Pancreas (tissue), 10 donors: ENCODE measurements around the gene POU2AF1. TPM values are rescaled to one million over a fixed set of nuclear protein-coding genes. Genes with fewer than 3 reads are reported as not detected.

ENCODE experiments used
- ATAC-seq, 4 donors: fragments of 200-7000 bp; cut with Tn5 transposase; one replicate each; pipeline versions ENCODE4 v1.8.0 to v1.9.1; 2020; ENCODE audit warnings: mild to moderate bottlenecking in 4 of 4, moderate library complexity in 4 of 4
- DNase-seq, 6 donors: peaks; one replicate each; pipeline ENCODE4 v3.0.0-alpha.2; 2020
- FAIRE-seq: peaks from 2 replicates; lab custom pipeline; 2012; peaks lifted over from hg19 to GRCh38; lab: Jason Lieb, UNC
- H3K27ac ChIP-seq, 4 donors: fragments of 200-600 bp; sonication (generic); 1 replicate in 3 of 4; 2 replicates in 1 of 4; pipeline versions ENCODE4 v1.5.0 to v1.8.0; 2020
- H3K27me3 ChIP-seq, 4 donors: fragments of 200-600 bp; one replicate each; pipeline ENCODE4 v1.8.0; 2021
- H3K36me3 ChIP-seq, 3 donors: fragments of 200-600 bp; sonication (generic) in 1 of 3; one replicate each; pipeline versions ENCODE4 v1.5.0 to v1.8.0; 2020 to 2021
- H3K4me1 ChIP-seq, 3 donors: fragments of 200-600 bp; one replicate each; pipeline ENCODE4 v1.8.0; 2021
- H3K4me3 ChIP-seq, 4 donors: fragments of 200-600 bp; sonication (generic) in 2 of 4; one replicate each; pipeline versions ENCODE4 v1.5.0 to v1.8.0; 2020 to 2021
- H3K9me3 ChIP-seq, 4 donors: fragments of 200-600 bp; one replicate each; pipeline ENCODE4 v1.8.0; 2021
- WGBS, 2 donors: extraction: QIAGEN DNeasy Blood & Tissue Kit; methylation state at CpG; one replicate each; pipeline ENCODE4 v1.1.7; 2013; 5-methylcytosine and 5-hydroxymethylcytosine counted together
- intact Hi-C, 3 donors: fragments of 100-400 bp; cut with DNase I; formaldehyde crosslinking; loops; one replicate each; pipeline versions ENCODE4 v1.11.1 to v1.14.2; 2022
- polyA plus RNA-seq, 2 donors: library from polyadenylated mRNA; stranded (reverse); fragments of 200-250 nt; gene quantifications; one replicate each; pipeline ENCODE4 v1.2.3, GENCODE V29; 2013
- total RNA-seq, 6 donors: library from RNA; stranded (reverse); fragmentation: NEBNext Ultra II Directional in 4 of 6; extraction: Animal tissue kit (Norgen Biotek cat#: 25700) in 4 of 6; gene quantifications; one replicate each; pipeline versions ENCODE4 v1.2.1 to v1.2.4, GENCODE V29; 2021 to 2023
- TF ChIP-seq, protein P1 (sequence below), 4 donors: fragments of 200-600 bp; sonication (generic) in 3 of 4; IDR thresholded peaks; one replicate each; pipeline versions ENCODE4 v1.5.0 to v1.8.0; 2021; ENCODE audit warnings: antibody characterized with exemption in 4 of 4
- donor health status: healthy with polysubstance abuse.
- donor health status: DM: no; HTN: no; CAD: no; lungs with moderate emphysema.
- donor health status: DM: no; HTN: no; CAD: no.
- donor health status: control.
- donor health status: control.
- donor health status: Bipolar disorder and iron deficiency.
- donor health status: DM: yes; HTN: yes; CAD: no.
- donor health status: DM: no; HTN: no; CAD: no.
- donor health status: DM: no; HTN: no; CAD: no.
- donor health status: DM: yes; HTN: yes; CAD: no.

POU2AF1 gene
- total and polyA plus RNA-seq, 8 donors = 0.08 to 2.2 (median 0.41) TPM

DNA sequence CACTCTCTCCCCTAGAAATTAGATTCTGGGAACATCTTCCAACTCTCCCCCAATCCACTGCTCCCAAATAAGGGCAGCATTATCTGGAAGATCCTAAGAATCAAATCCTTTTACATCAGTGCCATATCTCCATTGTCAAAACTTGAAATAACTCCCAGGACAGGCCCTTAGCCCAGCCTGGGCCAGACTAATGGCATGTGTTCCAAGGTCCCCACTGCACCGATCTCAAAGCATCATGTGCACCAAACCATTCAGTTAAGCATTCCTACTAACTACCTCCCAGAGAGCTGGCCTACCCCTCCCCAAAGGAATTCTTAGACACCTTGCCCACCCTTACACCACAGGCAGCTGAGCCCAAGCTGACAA is 44.2 kb upstream of the POU2AF1 start:
- H3K4me1 ChIP-seq = peaks cover 6 to 15% (median 11%) of the 10 kb centered on the region in 3 donors
- FAIRE-seq (no peak), DNase-seq (no peak), ATAC-seq (no peak)
- H3K9me3 ChIP-seq = no peaks in the 10 kb centered on the region
- intact Hi-C loops = loop anchor here (5.0 to 10.0 kb wide), 6 partner anchors 58 to 141 kb away; partner anchors contain the start of gene POU2AF3 (in 1 of the 3)
- TF ChIP-seq, protein P1, sequence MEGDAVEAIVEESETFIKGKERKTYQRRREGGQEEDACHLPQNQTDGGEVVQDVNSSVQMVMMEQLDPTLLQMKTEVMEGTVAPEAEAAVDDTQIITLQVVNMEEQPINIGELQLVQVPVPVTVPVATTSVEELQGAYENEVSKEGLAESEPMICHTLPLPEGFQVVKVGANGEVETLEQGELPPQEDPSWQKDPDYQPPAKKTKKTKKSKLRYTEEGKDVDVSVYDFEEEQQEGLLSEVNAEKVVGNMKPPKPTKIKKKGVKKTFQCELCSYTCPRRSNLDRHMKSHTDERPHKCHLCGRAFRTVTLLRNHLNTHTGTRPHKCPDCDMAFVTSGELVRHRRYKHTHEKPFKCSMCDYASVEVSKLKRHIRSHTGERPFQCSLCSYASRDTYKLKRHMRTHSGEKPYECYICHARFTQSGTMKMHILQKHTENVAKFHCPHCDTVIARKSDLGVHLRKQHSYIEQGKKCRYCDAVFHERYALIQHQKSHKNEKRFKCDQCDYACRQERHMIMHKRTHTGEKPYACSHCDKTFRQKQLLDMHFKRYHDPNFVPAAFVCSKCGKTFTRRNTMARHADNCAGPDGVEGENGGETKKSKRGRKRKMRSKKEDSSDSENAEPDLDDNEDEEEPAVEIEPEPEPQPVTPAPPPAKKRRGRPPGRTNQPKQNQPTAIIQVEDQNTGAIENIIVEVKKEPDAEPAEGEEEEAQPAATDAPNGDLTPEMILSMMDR (IDR thresholded peaks at IDR 0.05) = no peak
- WGBS, 2 donors = 31 to 32% methylated on average over 1 of the region's 1 CpG
- no peak overlapping the region for H3K27ac ChIP-seq
- H3K4me3 ChIP-seq = no peak overlapping the region
- H3K27me3 ChIP-seq = no peaks in the 10 kb centered on the region
- no peaks in the 10 kb centered on the region for H3K36me3 ChIP-seq

DNA sequence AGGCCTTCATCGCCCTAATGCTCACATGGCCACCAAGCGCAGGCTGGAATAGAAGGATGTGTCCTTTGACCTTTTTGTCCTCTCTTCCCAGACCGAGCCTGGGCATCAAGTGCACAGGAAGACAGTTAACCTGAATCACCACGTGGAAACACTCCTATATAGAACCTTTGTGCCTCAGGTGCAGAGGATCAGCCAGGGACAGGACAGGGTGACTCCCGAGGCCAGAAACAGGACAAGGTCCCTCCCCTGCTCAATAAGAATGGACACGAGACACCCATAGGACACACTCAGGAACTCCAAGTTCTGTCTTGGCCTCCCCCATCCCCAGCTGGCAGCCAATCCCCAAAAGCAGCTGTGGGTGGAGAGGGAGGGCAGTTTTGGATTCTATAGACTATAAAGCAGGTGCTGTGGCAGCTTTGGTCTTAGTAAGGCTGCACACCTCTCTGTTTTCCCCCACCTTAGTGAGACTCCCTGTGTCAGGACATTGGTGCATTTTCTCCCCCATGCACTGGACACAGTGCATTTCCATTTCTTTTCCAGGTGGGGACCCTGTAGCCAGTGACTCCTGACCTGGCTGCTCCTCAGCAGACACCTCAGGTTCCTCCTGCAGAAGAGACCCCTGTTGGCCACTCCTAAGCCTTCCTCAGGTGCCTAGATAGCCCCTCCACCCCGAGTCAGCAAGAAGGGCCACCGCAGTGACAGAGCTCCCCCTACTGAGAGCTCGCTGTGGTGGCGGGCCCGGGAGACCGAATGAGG is 43.6 kb upstream of the POU2AF1 start:
- intact Hi-C loops = loop anchor here (5.0 to 10.0 kb wide), 6 partner anchors 58 to 140 kb away; partner anchors contain the start of gene POU2AF3 (in 1 of the 3)
- peaks cover 7 to 17% (median 15%) of the 10 kb centered on the region in 3 donors for H3K4me1 ChIP-seq
- ATAC-seq = peak; percentile 55 to 89 (median 86)
- no peaks in the 10 kb centered on the region for H3K36me3 ChIP-seq
- FAIRE-seq = no peak
- H3K27ac ChIP-seq = no peak overlapping the region
- 44 to 57% methylated on average over 12 of the region's 12 CpGs for WGBS, 2 donors
- no peaks in the 10 kb centered on the region for H3K27me3 ChIP-seq
- TF ChIP-seq, protein P1 (IDR thresholded peaks at IDR 0.05) = peak; percentile 45 to 70 (median 69)
- no peaks in the 10 kb centered on the region for H3K9me3 ChIP-seq
- peak; percentile 59 to 81 (median 74) for DNase-seq
- H3K4me3 ChIP-seq = no peak overlapping the region

GRCh38 chr11:111421251-111421650 is 42.2 kb upstream of the POU2AF1 start:
- Histone ChIP-seq H3K27me3 (no peaks in the 10 kb centered on the region), H3K9me3 (no peaks in the 10 kb centered on the region), H3K36me3 (no peaks in the 10 kb centered on the region), H3K4me1 (peaks cover 18 to 27% (median 21%) of the 10 kb centered on the region in 3 donors), H3K4me3 (no peak overlapping the region), H3K27ac (no peak overlapping the region)
- WGBS, 2 donors = 98 to 99% methylated on average over 5 of the region's 5 CpGs
- TF ChIP-seq, protein P1 (IDR thresholded peaks at IDR 0.05) = no peak
- intact Hi-C loops = loop anchor here (5.0 to 10.0 kb wide), 6 partner anchors 56 to 139 kb away; partner anchors contain the start of gene POU2AF3 (in 1 of the 3)
- FAIRE-seq (no peak), DNase-seq (no peak), ATAC-seq (no peak)

DNA sequence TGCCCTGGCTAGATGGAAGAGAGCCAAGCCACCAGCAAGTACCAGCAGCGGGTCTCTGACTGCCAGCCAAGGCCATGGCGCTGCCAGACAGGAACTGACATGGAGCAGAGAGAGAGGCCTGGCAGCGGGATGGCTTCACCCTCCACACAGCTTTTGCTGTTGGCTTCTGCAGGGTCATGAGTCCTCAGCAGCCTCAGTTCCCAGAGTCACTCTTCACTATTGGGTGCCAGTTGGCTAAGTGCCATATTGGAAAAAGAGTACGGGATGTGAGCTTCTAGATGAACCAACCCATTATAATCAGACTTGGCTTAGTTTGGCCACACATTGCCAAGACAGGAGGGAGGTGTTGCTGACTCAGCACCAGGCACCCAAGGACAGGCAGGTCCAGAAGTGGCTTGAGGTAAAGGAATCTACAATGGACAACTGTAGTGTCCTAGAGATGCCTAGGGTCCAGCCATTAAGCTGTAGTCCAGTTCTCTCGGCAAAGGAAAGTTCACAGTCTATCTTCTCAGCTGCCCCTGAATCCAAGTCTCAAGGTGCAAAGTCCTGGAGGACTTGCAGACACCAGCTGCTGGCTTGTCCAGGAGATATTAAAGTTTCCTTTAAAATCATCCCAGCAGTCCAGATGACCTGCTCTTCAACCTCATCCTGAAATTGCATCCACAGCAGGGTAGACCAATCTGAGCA is 40.7 kb upstream of the POU2AF1 start:
- ATAC-seq (peak; percentile 14 to 75 (median 63)), DNase-seq (peak in 5 of 6 donors; percentile 62 to 88 (median 79)), FAIRE-seq (no peak)
- peak overlapping the region in 1 of 4 donors; percentile 36 for H3K27ac ChIP-seq
- 12 to 15% methylated on average over 4 to 5 of the region's 5 CpGs for WGBS, 2 donors
- H3K27me3 ChIP-seq = no peaks in the 10 kb centered on the region
- peaks cover 18 to 27% (median 21%) of the 10 kb centered on the region in 3 donors for H3K4me1 ChIP-seq
- H3K36me3 ChIP-seq = no peaks in the 10 kb centered on the region
- no peak overlapping the region for H3K4me3 ChIP-seq
- H3K9me3 ChIP-seq = no peaks in the 10 kb centered on the region
- TF ChIP-seq, protein P1 (IDR thresholded peaks at IDR 0.05) = no peak
- intact Hi-C loops = loop anchor here (5.0 to 10.0 kb wide), 6 partner anchors 55 to 137 kb away; partner anchors contain the start of gene POU2AF3 (in 1 of the 3)
